ENCODE results near the gene ATP13A1.
"Not testable (repeated sequence)": the region's sequence is repeated elsewhere in the genome, so short reads cannot be mapped to it uniquely, and the experiment has no call there.

ATP13A1 gene

GRCh38 chr19:19663256-19664120, at the start of gene ATP13A1:
ATP13A1 (minus strand) TSS chr19:19663676; CDS start chr19:19663666, 10 bp downstream.
- DNase-seq (ENCODE audit: low spot score) = peak; percentile 99

DNA sequence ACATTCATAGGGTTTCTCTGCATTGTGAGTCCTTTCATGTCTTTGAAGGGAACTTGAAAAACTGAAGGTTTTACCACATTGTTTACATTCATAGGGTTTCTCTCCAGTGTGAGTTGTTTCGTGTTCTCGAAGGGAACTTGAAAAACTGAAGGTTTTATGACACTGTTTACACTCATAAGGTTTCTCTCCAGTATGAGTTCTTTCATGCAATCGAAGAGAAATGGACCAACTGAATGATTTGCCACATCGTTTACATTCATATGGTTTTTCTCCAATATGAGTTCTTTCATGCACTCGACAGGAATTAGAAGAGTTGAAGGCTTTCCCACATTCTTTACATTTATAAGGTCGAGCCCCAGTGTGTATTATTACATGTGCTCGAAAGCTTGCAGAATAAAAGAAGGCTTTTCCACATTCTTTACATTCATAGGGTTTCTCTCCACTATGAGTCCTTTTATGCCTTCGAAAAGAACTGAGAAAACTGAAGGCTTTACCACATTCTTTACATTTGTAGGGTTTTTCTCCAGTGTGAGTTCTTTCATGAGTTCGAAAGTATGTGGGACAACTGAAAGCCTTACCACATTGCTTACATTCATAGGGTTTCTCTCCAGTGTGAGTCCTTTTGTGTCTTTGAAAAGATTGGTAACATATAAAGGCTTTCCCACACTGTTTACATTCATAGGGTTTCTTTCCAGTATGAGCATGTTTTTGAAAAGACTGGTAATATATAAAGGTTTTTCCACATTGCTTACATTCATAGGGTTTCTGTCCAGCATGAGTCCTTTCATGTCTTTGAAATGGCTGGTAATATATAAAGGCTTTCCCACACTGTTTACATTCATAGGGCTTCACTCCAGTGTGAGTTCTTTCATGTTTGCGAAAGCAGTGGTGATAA, 48.7 kb upstream of the ATP13A1 start:
- DNase-seq (ENCODE audit: low spot score) = no peak

- no peak for DNase-seq (ENCODE audit: low spot score)
These were observed 47.9 kb upstream of the ATP13A1 start for GRCh38 chr19:19711306-19711933.

- DNase-seq (ENCODE audit: low spot score) = no peak
These were observed 47.0 kb upstream of the ATP13A1 start for GRCh38 chr19:19710506-19710905.

GRCh38 chr19:19704836-19705235, 41.4 kb upstream of the ATP13A1 start:
- DNase-seq (ENCODE audit: low spot score) = no peak

- not testable (repeated sequence) for DNase-seq (ENCODE audit: low spot score)
These were observed 37.0 kb upstream of the ATP13A1 start for GRCh38 chr19:19700493-19700892.

GRCh38 chr19:19697589-19697988, 34.1 kb upstream of the ATP13A1 start:
- no peak for DNase-seq (ENCODE audit: low spot score)

DNA sequence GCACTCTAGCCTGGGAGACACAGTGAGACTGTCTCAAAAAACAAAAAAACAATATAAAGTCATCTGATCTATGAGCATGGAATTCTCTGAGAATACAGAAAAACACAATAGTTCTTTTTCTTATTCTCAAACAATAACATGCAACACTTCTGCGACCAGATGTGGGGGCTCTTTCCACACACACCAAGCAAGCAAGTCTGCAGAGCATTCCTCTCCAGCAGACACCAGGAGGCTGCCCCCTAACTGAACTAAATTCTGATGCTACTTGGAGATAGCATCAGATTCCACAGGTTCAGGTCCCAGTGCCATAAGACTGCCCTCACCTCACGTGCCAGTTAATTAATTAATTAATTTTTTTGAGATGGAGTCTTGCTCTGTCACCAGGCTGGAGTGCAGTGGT, 32.9 kb upstream of the ATP13A1 start:
- DNase-seq (ENCODE audit: low spot score) = no peak

- no peak for DNase-seq (ENCODE audit: low spot score)
These were observed 28.2 kb upstream of the ATP13A1 start for GRCh38 chr19:19691683-19692082.

- not testable (repeated sequence) for DNase-seq (ENCODE audit: low spot score)
These were observed 25.5 kb upstream of the ATP13A1 start for GRCh38 chr19:19689023-19689422.

GRCh38 chr19:19687090-19687489, 23.6 kb upstream of the ATP13A1 start:
- no peak for DNase-seq (ENCODE audit: low spot score)

DNA sequence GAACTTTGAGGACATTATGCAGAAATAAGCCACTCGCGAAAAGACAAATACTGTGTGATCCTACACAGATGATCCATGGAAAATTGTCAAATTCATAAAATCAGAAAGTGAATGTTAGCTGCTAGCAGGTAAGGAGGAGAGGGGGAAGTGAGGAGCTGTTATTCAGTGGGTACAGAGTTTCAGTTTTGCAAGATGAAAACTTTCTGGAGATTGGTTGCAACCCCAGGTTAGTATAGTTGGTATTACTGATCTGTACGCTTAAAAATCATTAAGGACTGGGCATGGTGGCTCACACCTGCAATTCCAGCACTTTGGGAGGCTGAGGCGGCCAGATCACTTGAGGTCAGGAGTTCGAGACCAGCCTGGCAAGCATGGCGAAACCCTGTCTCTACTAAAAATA, 23.1 kb upstream of the ATP13A1 start:
- DNase-seq (ENCODE audit: low spot score) = no peak

GRCh38 chr19:19686119-19686518, 22.6 kb upstream of the ATP13A1 start:
- DNase-seq (ENCODE audit: low spot score) = not testable (repeated sequence)

- DNase-seq (ENCODE audit: low spot score) = no peak
These were observed 15.9 kb upstream of the ATP13A1 start for GRCh38 chr19:19679176-19680073.

DNA sequence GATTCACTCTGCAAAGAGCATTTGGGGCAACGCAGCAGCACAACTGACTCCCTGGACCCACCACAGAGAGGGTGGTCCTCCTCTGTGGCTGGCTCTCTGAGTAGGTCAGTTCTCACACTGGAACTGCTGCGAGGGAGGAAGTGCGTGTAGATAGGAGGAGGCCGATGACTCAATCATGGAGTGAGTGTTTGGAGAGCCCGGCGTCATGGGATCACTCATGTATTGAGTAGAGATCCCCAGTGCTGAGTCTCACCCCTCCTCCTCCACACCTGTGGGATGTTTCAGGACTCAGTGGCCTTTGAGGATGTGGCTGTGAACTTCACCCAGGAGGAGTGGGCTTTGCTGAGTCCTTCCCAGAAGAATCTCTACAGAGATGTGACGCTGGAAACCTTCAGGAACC, 14.1 kb upstream of the ATP13A1 start:
- DNase-seq (ENCODE audit: low spot score) = no peak

- no peak for DNase-seq (ENCODE audit: low spot score)
These were observed 10.8 kb upstream of the ATP13A1 start for GRCh38 chr19:19674315-19674714.

DNA sequence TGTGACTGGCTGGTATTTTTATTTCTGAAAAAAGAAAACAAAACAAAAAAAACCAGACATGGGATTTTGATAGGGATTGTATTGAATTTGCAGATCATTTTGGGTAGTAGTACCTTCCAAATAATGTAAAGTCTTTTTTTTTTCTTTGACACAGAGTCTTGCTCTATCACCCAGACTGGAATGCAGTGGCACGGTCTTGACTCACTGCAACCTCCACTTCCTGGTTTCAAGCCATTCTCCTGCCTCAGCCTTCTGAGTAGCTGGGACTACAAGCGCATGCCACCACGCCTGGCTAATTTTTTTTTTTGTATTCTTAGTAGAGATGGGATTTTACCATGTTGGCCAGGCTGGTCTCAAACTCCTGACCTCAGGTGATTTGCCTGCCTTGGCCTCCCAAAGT, 9.3 kb upstream of the ATP13A1 start:
- DNase-seq (ENCODE audit: low spot score) = no peak

GRCh38 chr19:19670070-19670551, 6.6 kb upstream of the ATP13A1 start:
- DNase-seq (ENCODE audit: low spot score) = no peak

GRCh38 chr19:19668230-19669012, 4.9 kb upstream of the ATP13A1 start, which contains the start of gene ZNF101:
ZNF101 (plus strand) TSS chr19:19668839; CDS start chr19:19668964, 125 bp downstream.
- peak; percentile 97 for DNase-seq (ENCODE audit: low spot score)

GRCh38 chr19:19665420-19665948, 2.0 kb upstream of the ATP13A1 start:
- DNase-seq (ENCODE audit: low spot score) = not testable (repeated sequence)
